K562 (cell line): ENCODE results near the gene CERCAM. TPM values are rescaled to one million over a fixed set of nuclear protein-coding genes. Genes with fewer than 3 reads are reported as not detected.

ENCODE experiments used
- EGR1 ChIP-seq: fragments of 450-650 bp; conservative IDR thresholded peaks from 2 replicates; pipeline ENCODE4 v1.6.1; 2017; ENCODE audit warnings: mild to moderate bottlenecking
- NONO ChIP-seq, 2 experiments: fragments of 200-400 bp in 1 of 2; fragments of 450-650 bp in 1 of 2; formaldehyde crosslinking in 1 of 2; IDR thresholded peaks; 2 replicates each; pipeline ENCODE4 v1.6.1; 2017; ENCODE audit warnings: low read depth in 2 of 2, mild to moderate bottlenecking in 2 of 2, moderate library complexity in 2 of 2, low read length in 1 of 2
- RBBP5 ChIP-seq: fragments of 200-600 bp; sonication (generic); IDR thresholded peaks from 2 replicates; pipeline ENCODE4 v1.6.1; 2012; ENCODE audit warnings: borderline replicate concordance, mild to moderate bottlenecking, low read length, control low read depth, inconsistent platforms; ENCODE audit not compliant: insufficient read depth, poor library complexity, severe bottlenecking
- SMC3 ChIP-seq: conservative IDR thresholded peaks from 2 replicates; pipeline ENCODE4 v1.6.1; 2011; ENCODE audit warnings: low read depth, low read length, improper control_type of control experiment; ENCODE audit not compliant: insufficient read depth
- polyA plus RNA-seq, 8 experiments: library from polyadenylated mRNA; depleted of rRNA in 4 of 8; stranded (reverse) in 5 of 8; unstranded in 3 of 8; fragments of >200 nt; fragmentation: Nextera tagmentation in 2 of 8; fragmentation: Illumina TruSeq in 1 of 8; extraction: Ambion mirVana in 2 of 8; extraction: Trizol in 1 of 8; gene quantifications; 2 replicates each; pipeline versions ENCODE4 v1.2.1 to v1.2.3, GENCODE V29; 2011 to 2014; ENCODE audit warnings: inconsistent platforms in 1 of 8, missing spikeins in 1 of 8
- total RNA-seq, 7 experiments: library from RNA; depleted of rRNA in 6 of 7; stranded (reverse); fragments of >200 nt in 6 of 7; fragmentation: Illumina TruSeq in 2 of 7; extraction: Trizol in 2 of 7; gene quantifications; 2 replicates each; pipeline versions ENCODE4 v1.2.1 to v1.2.3, GENCODE V29; 2011 to 2021; ENCODE audit warnings: low replicate concordance in 1 of 7
- TF ChIP-seq, protein P1 (sequence below), 3 experiments: IDR thresholded peaks in 2 of 3; conservative IDR thresholded peaks in 1 of 3; 2 replicates each; pipeline ENCODE4 v1.5.1; 2011 to 2012; ENCODE audit warnings: low read length in 3 of 3, mild to moderate bottlenecking in 3 of 3, control low read depth in 2 of 3, improper control_type of control experiment in 1 of 3, inconsistent platforms in 1 of 3, low read depth in 1 of 3, mixed read lengths in 1 of 3, moderate library complexity in 1 of 3; ENCODE audit not compliant: insufficient read depth in 2 of 3
- TF ChIP-seq, protein P2 (sequence below): conservative IDR thresholded peaks from 2 replicates; pipeline ENCODE4 v1.6.1; 2011; ENCODE audit warnings: low read depth, mild to moderate bottlenecking, low read length; ENCODE audit not compliant: control insufficient read depth
- TF ChIP-seq, protein P3 (sequence below): fragments of 250-450 bp; sonication (Bioruptor Pico); IDR thresholded peaks from 2 replicates; pipeline ENCODE4 v1.4.0; 2020
- TF ChIP-seq, protein P4 (sequence below): fragments of 450-650 bp; IDR thresholded peaks from 2 replicates; pipeline ENCODE4 v1.7.0; 2016; ENCODE audit warnings: borderline replicate concordance
- TF ChIP-seq, protein P5 (sequence below): sonication (generic); formaldehyde crosslinking; IDR thresholded peaks from 2 replicates; pipeline ENCODE4 v1.8.0; 2022; ENCODE audit warnings: missing genetic modification reagents, mild to moderate bottlenecking, moderate library complexity, borderline replicate concordance
- TF ChIP-seq, protein P6 (sequence below), 2 experiments: IDR thresholded peaks; 2 replicates each; pipeline ENCODE4 v1.6.1; 2011; ENCODE audit warnings: borderline replicate concordance in 1 of 2, control low read depth in 1 of 2, low read depth in 1 of 2, low read length in 1 of 2, mild to moderate bottlenecking in 1 of 2, mixed read lengths in 1 of 2, moderate library complexity in 1 of 2; ENCODE audit not compliant: insufficient read depth in 1 of 2, insufficient read length in 1 of 2, poor library complexity in 1 of 2, severe bottlenecking in 1 of 2; ENCODE audit errors: extremely low read depth in 1 of 2

CERCAM gene
- total and polyA plus RNA-seq, 9 of the 15 experiments (the other 6 are each of a cell fraction or from before 2014, with no cell fraction given), result 0.75 to 24.0 (median 18.0) TPM

DNA sequence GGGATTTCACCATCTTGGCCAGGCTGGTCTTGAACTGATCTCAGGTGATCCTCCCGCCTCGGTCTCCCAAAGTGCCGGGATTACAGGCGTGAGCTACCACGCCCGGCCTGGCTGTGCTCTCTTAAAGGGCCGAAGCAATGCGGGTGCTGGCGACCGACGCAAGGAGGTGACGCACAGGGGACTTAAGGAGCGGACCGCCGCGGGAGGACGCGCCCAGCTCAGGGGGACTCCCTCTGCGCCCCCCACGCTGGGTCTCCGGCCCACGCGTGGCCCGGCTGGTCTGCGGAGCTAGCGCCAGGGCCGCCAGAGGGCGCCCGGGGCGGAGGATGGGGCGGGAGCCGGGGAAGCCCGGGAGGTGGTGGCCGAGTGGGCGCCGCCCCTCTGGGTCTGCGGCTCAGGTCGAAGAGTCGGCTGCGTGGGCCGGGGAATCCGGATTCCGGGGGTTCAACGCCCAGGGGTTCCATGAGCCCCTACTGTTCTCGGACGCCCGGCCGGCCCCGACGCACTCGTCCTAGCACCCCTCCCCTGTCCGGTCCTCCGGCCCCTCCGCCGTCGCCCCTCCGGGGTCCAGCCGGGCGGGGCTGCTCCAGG is 502 bp upstream of the CERCAM start (continued):
- TF ChIP-seq, protein P1, sequence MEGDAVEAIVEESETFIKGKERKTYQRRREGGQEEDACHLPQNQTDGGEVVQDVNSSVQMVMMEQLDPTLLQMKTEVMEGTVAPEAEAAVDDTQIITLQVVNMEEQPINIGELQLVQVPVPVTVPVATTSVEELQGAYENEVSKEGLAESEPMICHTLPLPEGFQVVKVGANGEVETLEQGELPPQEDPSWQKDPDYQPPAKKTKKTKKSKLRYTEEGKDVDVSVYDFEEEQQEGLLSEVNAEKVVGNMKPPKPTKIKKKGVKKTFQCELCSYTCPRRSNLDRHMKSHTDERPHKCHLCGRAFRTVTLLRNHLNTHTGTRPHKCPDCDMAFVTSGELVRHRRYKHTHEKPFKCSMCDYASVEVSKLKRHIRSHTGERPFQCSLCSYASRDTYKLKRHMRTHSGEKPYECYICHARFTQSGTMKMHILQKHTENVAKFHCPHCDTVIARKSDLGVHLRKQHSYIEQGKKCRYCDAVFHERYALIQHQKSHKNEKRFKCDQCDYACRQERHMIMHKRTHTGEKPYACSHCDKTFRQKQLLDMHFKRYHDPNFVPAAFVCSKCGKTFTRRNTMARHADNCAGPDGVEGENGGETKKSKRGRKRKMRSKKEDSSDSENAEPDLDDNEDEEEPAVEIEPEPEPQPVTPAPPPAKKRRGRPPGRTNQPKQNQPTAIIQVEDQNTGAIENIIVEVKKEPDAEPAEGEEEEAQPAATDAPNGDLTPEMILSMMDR (IDR thresholded peaks at IDR 0.05 in 2 of 3, conservative IDR thresholded peaks at IDR 0.05 in 1 of 3; ENCODE audit: insufficient read depth in 2 of 3, low read depth in 1 of 3, low read length in 3 of 3), result peak; percentile 75 to 85 (median 84)
- TF ChIP-seq, protein P2, sequence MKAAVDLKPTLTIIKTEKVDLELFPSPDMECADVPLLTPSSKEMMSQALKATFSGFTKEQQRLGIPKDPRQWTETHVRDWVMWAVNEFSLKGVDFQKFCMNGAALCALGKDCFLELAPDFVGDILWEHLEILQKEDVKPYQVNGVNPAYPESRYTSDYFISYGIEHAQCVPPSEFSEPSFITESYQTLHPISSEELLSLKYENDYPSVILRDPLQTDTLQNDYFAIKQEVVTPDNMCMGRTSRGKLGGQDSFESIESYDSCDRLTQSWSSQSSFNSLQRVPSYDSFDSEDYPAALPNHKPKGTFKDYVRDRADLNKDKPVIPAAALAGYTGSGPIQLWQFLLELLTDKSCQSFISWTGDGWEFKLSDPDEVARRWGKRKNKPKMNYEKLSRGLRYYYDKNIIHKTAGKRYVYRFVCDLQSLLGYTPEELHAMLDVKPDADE, result peak; percentile 72
- TF ChIP-seq RBBP5, result peak; percentile 40
- TF ChIP-seq, protein P3, sequence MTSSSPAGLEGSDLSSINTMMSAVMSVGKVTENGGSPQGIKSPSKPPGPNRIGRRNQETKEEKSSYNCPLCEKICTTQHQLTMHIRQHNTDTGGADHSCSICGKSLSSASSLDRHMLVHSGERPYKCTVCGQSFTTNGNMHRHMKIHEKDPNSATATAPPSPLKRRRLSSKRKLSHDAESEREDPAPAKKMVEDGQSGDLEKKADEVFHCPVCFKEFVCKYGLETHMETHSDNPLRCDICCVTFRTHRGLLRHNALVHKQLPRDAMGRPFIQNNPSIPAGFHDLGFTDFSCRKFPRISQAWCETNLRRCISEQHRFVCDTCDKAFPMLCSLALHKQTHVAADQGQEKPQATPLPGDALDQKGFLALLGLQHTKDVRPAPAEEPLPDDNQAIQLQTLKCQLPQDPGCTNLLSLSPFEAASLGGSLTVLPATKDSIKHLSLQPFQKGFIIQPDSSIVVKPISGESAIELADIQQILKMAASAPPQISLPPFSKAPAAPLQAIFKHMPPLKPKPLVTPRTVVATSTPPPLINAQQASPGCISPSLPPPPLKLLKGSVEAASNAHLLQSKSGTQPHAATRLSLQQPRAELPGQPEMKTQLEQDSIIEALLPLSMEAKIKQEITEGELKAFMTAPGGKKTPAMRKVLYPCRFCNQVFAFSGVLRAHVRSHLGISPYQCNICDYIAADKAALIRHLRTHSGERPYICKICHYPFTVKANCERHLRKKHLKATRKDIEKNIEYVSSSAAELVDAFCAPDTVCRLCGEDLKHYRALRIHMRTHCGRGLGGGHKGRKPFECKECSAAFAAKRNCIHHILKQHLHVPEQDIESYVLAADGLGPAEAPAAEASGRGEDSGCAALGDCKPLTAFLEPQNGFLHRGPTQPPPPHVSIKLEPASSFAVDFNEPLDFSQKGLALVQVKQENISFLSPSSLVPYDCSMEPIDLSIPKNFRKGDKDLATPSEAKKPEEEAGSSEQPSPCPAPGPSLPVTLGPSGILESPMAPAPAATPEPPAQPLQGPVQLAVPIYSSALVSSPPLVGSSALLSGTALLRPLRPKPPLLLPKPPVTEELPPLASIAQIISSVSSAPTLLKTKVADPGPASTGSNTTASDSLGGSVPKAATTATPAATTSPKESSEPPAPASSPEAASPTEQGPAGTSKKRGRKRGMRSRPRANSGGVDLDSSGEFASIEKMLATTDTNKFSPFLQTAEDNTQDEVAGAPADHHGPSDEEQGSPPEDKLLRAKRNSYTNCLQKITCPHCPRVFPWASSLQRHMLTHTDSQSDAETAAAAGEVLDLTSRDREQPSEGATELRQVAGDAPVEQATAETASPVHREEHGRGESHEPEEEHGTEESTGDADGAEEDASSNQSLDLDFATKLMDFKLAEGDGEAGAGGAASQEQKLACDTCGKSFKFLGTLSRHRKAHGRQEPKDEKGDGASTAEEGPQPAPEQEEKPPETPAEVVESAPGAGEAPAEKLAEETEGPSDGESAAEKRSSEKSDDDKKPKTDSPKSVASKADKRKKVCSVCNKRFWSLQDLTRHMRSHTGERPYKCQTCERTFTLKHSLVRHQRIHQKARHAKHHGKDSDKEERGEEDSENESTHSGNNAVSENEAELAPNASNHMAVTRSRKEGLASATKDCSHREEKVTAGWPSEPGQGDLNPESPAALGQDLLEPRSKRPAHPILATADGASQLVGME (CRISPR knock-in tag), result 0 out of 2 replicates have a peak, but pooled peaks have one; percentile 41
- TF ChIP-seq, protein P4, sequence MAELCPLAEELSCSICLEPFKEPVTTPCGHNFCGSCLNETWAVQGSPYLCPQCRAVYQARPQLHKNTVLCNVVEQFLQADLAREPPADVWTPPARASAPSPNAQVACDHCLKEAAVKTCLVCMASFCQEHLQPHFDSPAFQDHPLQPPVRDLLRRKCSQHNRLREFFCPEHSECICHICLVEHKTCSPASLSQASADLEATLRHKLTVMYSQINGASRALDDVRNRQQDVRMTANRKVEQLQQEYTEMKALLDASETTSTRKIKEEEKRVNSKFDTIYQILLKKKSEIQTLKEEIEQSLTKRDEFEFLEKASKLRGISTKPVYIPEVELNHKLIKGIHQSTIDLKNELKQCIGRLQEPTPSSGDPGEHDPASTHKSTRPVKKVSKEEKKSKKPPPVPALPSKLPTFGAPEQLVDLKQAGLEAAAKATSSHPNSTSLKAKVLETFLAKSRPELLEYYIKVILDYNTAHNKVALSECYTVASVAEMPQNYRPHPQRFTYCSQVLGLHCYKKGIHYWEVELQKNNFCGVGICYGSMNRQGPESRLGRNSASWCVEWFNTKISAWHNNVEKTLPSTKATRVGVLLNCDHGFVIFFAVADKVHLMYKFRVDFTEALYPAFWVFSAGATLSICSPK, result no peak
- TF ChIP-seq, protein P5, sequence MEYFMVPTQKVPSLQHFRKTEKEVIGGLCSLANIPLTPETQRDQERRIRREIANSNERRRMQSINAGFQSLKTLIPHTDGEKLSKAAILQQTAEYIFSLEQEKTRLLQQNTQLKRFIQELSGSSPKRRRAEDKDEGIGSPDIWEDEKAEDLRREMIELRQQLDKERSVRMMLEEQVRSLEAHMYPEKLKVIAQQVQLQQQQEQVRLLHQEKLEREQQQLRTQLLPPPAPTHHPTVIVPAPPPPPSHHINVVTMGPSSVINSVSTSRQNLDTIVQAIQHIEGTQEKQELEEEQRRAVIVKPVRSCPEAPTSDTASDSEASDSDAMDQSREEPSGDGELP, result peak; percentile 75; the same call in 1 of the 2 replicates
- peak; percentile 92 for TF ChIP-seq EGR1
- TF ChIP-seq NONO (IDR thresholded peaks at IDR 0.05; ENCODE audit: low read depth in 2 of 2, low read length in 1 of 2), result 0 out of 4 replicates have a peak, but pooled peaks of 1 of the 2 experiments have one; percentile 33
- TF ChIP-seq, protein P6, sequence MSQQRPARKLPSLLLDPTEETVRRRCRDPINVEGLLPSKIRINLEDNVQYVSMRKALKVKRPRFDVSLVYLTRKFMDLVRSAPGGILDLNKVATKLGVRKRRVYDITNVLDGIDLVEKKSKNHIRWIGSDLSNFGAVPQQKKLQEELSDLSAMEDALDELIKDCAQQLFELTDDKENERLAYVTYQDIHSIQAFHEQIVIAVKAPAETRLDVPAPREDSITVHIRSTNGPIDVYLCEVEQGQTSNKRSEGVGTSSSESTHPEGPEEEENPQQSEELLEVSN (IDR thresholded peaks at IDR 0.05; ENCODE audit: borderline replicate concordance in 1 of 2, extremely low read depth in 1 of 2, insufficient read depth in 1 of 2, insufficient read length in 1 of 2, low read depth in 1 of 2, low read length in 1 of 2, poor library complexity in 1 of 2, severe bottlenecking in 1 of 2), result peak; percentile 36 to 89
- TF ChIP-seq SMC3, result peak; percentile 46
